Hepatocyte (in vitro differentiated cells): Measurements from ENCODE around the gene CACHD1. TPM values are rescaled to one million over a fixed set of nuclear protein-coding genes. Genes with fewer than 3 reads are reported as not detected.

Experiments used
- DNase-seq: peaks from one replicate; pipeline ENCODE4 v3.0.0-alpha.2; 2016; ENCODE audit warnings: low spot score
- H2AFZ ChIP-seq: fragments of 200-600 bp; sonication (generic); 2 replicates; pipeline ENCODE4 v1.6.0; 2016; ENCODE audit warnings: antibody characterized with exemption, mild to moderate bottlenecking
- H3K27ac ChIP-seq: fragments of 200-600 bp; sonication (generic); 2 replicates; pipeline ENCODE4 v1.5.1; 2016; ENCODE audit warnings: mild to moderate bottlenecking
- H3K27me3 ChIP-seq: fragments of 200-600 bp; sonication (generic); 2 replicates; pipeline ENCODE4 v1.6.1; 2016
- H3K36me3 ChIP-seq: fragments of 200-600 bp; sonication (generic); replicated peaks from 2 replicates; pipeline ENCODE4 v1.5.1; 2016; ENCODE audit warnings: low read depth; ENCODE audit not compliant: insufficient read depth
- H3K4me1 ChIP-seq: fragments of 200-600 bp; sonication (generic); 2 replicates; pipeline ENCODE4 v1.5.1; 2016; ENCODE audit warnings: mild to moderate bottlenecking, moderate library complexity; ENCODE audit not compliant: insufficient read depth
- H3K4me2 ChIP-seq: fragments of 200-600 bp; sonication (generic); 2 replicates; pipeline ENCODE4 v1.6.0; 2016
- H3K4me3 ChIP-seq: fragments of 200-600 bp; sonication (generic); 2 replicates; pipeline ENCODE4 v1.5.1; 2016; ENCODE audit warnings: mild to moderate bottlenecking
- H3K79me2 ChIP-seq: fragments of 200-600 bp; sonication (generic); 2 replicates; pipeline ENCODE4 v1.6.0; 2017; ENCODE audit warnings: mild to moderate bottlenecking
- H3K9me2 ChIP-seq: fragments of 200-600 bp; sonication (generic); replicated peaks from 2 replicates; pipeline ENCODE4 v1.6.0; 2017; ENCODE audit warnings: mild to moderate bottlenecking; ENCODE audit not compliant: insufficient read depth
- H3K9me3 ChIP-seq: fragments of 200-600 bp; sonication (generic); 2 replicates; pipeline ENCODE4 v1.5.1; 2016; ENCODE audit warnings: low read depth, mild to moderate bottlenecking
- H4K20me1 ChIP-seq: fragments of 200-600 bp; sonication (generic); 2 replicates; pipeline ENCODE4 v1.6.0; 2016; ENCODE audit warnings: mild to moderate bottlenecking; ENCODE audit not compliant: insufficient read depth, poor library complexity, severe bottlenecking
- CTCF ChIP-seq: fragments of 200-600 bp; sonication (generic); IDR thresholded peaks from 2 replicates; pipeline ENCODE4 v1.5.1; 2016; ENCODE audit warnings: antibody characterized with exemption, mild to moderate bottlenecking; ENCODE audit not compliant: poor library complexity
- EZH2 ChIP-seq: fragments of 200-600 bp; sonication (generic); IDR thresholded peaks from 2 replicates; pipeline ENCODE4 v1.6.1; 2016; ENCODE audit warnings: antibody characterized with exemption, mild to moderate bottlenecking, borderline replicate concordance
- EZH2phosphoT487 ChIP-seq: fragments of 200-600 bp; sonication (generic); IDR thresholded peaks from one replicate; pipeline ENCODE4 v1.6.1; 2018; ENCODE audit warnings: antibody characterized with exemption, mild to moderate bottlenecking, low read depth, moderate library complexity; ENCODE audit not compliant: unreplicated experiment, severe bottlenecking
- WGBS: methylation state at CpG from one replicate; pipeline ENCODE4 v1.1.6; 2016; ENCODE audit warnings: low lambda C conversion rate; ENCODE audit errors: missing lambda C conversion rate; 5-methylcytosine and 5-hydroxymethylcytosine counted together
- polyA plus RNA-seq: library from polyadenylated mRNA; unstranded; fragments of >200 nt; fragmentation: Nextera tagmentation; extraction: Ambion mirVana; gene quantifications from 2 replicates; pipeline ENCODE4 v1.2.1, GENCODE V29; 2016
- total RNA-seq: library from RNA; depleted of rRNA; stranded (reverse); fragments of >200 nt; gene quantifications from 2 replicates; pipeline ENCODE4 v1.2.3, GENCODE V29; 2014

Gene CACHD1
- total and polyA plus RNA-seq, 2 experiments from 2014 or later, result 23.8 to 39.7 TPM

- H3K36me3 ChIP-seq, result no peaks in the 10 kb centered on the region
- no peaks in the 10 kb centered on the region for H3K27me3 ChIP-seq
- H3K79me2 ChIP-seq, result no peaks in the 10 kb centered on the region
- no peaks in the 10 kb centered on the region for H3K9me3 ChIP-seq
- whole genome bisulfite sequencing, result 100% methylated on average over 5 of the region's 5 CpGs
- no peak for DNase-seq
- no peaks in the 10 kb centered on the region for H3K9me2 ChIP-seq
- no peak overlapping the region for H3K4me3 ChIP-seq
- TF ChIP-seq EZH2phosphoT487, result no peak
- TF ChIP-seq CTCF, result no peak
- no peak for TF ChIP-seq EZH2
- H3K27ac ChIP-seq, result no peak overlapping the region
- no peak overlapping the region for H3K4me2 ChIP-seq
- H2AFZ ChIP-seq, result no peak overlapping the region
- H3K4me1 ChIP-seq, result no peaks in the 10 kb centered on the region
- H4K20me1 ChIP-seq, result no peaks in the 10 kb centered on the region
These were observed 10.2 kb upstream of the CACHD1 start for GRCh38 chr1:64459743-64460142.

GRCh38 chr1:64466033-64466432 is 3.9 kb upstream of the CACHD1 start:
- no peaks in the 10 kb centered on the region for H3K27me3 ChIP-seq
- H3K27ac ChIP-seq, result no peak overlapping the region
- H3K9me2 ChIP-seq, result no peaks in the 10 kb centered on the region
- H3K4me3 ChIP-seq, result no peak overlapping the region
- no peak for DNase-seq
- H3K9me3 ChIP-seq, result no peaks in the 10 kb centered on the region
- H3K4me2 ChIP-seq, result no peak overlapping the region
- WGBS, result 85% methylated on average over 7 of the region's 7 CpGs
- H3K36me3 ChIP-seq, result no peaks in the 10 kb centered on the region
- no peak overlapping the region for H2AFZ ChIP-seq
- TF ChIP-seq EZH2phosphoT487 (no peak), EZH2 (no peak), CTCF (no peak)
- H3K79me2 ChIP-seq, result peaks cover 7% of the 10 kb centered on the region
- H3K4me1 ChIP-seq, result peaks cover 6% of the 10 kb centered on the region
- no peaks in the 10 kb centered on the region for H4K20me1 ChIP-seq

GRCh38 chr1:64469116-64469976 is 583 bp upstream of the CACHD1 start:
- Histone ChIP-seq H3K4me1 (peaks cover 10% of the 10 kb centered on the region), H2AFZ (peak overlapping the region; percentile 85), H3K9me2 (no peaks in the 10 kb centered on the region), H3K27ac (peak overlapping the region; percentile 94), H3K79me2 (peaks cover 40% of the 10 kb centered on the region), H3K36me3 (no peaks in the 10 kb centered on the region), H4K20me1 (peaks cover 6% of the 10 kb centered on the region), H3K9me3 (no peaks in the 10 kb centered on the region), H3K27me3 (no peaks in the 10 kb centered on the region), H3K4me3 (peak overlapping the region; percentile 93), H3K4me2 (peak overlapping the region; percentile 90)
- DNase-seq, result peak; percentile 23
- no peak for TF ChIP-seq CTCF
- WGBS, result 8% methylated on average over 28 of the region's 28 CpGs
